Mammary epithelial cell (primary cell): ENCODE results near the gene ATP10B.

Experiments
- EZH2 ChIP-seq: IDR thresholded peaks from 2 replicates; pipeline ENCODE4 v1.6.1; 2012; ENCODE audit warnings: low read length, inconsistent platforms, borderline replicate concordance
- TF ChIP-seq, protein P1 (sequence below), 2 donors: IDR thresholded peaks in 1 of 2; conservative IDR thresholded peaks in 1 of 2; 2 replicates each; pipeline ENCODE4 v1.5.1; 2011 to 2012; ENCODE audit warnings: inconsistent platforms in 2 of 2, low read length in 2 of 2, mild to moderate bottlenecking in 2 of 2, control low read depth in 1 of 2, low read depth in 1 of 2; ENCODE audit not compliant: insufficient read depth in 1 of 2; ENCODE audit errors: extremely low read depth in 1 of 2

DNA sequence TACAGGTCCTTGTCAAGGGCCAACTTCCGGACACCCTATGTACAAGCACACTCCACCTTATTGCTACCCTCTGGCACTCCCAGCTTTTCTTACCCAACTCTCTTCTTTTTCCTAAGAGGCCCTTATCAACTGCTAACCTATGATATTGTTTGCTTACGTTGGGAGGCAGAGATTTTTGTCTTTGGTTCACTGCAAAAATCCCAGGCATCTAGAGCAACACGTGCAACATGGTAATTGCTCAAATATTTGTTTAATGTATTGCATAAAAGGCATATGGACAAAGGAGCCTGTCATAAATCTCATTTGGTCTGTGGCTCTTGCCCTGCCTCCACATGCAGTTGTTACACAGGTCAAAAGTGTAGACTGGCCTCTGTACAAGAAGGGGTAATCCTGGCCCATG is 35.8 kb upstream of the ATP10B start:
- TF ChIP-seq, protein P1, sequence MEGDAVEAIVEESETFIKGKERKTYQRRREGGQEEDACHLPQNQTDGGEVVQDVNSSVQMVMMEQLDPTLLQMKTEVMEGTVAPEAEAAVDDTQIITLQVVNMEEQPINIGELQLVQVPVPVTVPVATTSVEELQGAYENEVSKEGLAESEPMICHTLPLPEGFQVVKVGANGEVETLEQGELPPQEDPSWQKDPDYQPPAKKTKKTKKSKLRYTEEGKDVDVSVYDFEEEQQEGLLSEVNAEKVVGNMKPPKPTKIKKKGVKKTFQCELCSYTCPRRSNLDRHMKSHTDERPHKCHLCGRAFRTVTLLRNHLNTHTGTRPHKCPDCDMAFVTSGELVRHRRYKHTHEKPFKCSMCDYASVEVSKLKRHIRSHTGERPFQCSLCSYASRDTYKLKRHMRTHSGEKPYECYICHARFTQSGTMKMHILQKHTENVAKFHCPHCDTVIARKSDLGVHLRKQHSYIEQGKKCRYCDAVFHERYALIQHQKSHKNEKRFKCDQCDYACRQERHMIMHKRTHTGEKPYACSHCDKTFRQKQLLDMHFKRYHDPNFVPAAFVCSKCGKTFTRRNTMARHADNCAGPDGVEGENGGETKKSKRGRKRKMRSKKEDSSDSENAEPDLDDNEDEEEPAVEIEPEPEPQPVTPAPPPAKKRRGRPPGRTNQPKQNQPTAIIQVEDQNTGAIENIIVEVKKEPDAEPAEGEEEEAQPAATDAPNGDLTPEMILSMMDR (conservative IDR thresholded peaks at IDR 0.05 in 1 of 2, IDR thresholded peaks at IDR 0.05 in 1 of 2; ENCODE audit: extremely low read depth in 1 of 2, insufficient read depth in 1 of 2, low read depth in 1 of 2, low read length in 2 of 2) = no peak
- TF ChIP-seq EZH2 = no peak
